Stimulated activated naive CD8-positive, alpha-beta T cell treated with anti-CD3 and anti-CD28 coated beads, Interleukin-15, Interleukin-2, amounts not matched to agents 100 U/mL and 50 U/mL, for 24 hours (primary cell): Measurements from ENCODE around the gene PGF.

Experiments used
- ATAC-seq: fragments of 150-1000 bp; cut with Tn5 transposase; one replicate; pipeline ENCODE4 v1.10.0; 2021
- DNase-seq: peaks from one replicate; pipeline ENCODE4 v3.0.0; 2021

Gene PGF

GRCh38 chr14:74898083-74898482 lies 57.3 kb downstream of the PGF start:
- ATAC-seq (no peak), DNase-seq (no peak)

DNA sequence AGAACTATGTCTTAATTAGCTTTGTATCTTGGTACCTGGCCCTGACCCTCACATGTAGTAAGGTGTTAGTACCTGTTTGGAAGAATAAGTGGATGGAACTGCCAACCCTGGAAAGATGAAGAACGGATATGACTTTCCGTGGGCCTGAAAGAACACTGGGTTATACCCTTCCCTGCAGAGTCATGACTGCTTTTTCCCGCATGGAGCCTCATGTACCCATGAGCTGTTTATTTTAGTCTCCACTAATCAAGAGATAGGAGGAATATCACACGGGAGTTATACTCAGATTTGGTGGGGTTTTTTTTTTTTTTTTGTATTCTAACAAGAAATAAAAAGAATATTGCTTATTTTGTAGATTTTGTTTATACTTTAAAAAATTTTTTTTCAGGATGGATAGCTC lies 57.8 kb downstream of the PGF start:
- no peak for ATAC-seq
- no peak for DNase-seq

- DNase-seq = no peak
- no peak for ATAC-seq
Measured at GRCh38 chr14:74896400-74896799, 59.0 kb downstream of the PGF start.

GRCh38 chr14:74893614-74894091 lies 61.7 kb downstream of the PGF start:
- DNase-seq (no peak), ATAC-seq (no peak)

- ATAC-seq (no peak), DNase-seq (no peak)
Measured at GRCh38 chr14:74892745-74893144, 62.7 kb downstream of the PGF start.

- no peak for DNase-seq
Measured at GRCh38 chr14:74891870-74892269, 63.5 kb downstream of the PGF start.

More at GRCh38 chr14:74891870-74892269, 63.5 kb downstream of the PGF start:
- ATAC-seq = no peak
